Neural crest cell (in vitro differentiated cells): ENCODE results near the gene SH3RF3. TPM values are rescaled to one million over a fixed set of nuclear protein-coding genes. Genes with fewer than 3 reads are reported as not detected.

ENCODE experiments used
- DNase-seq: peaks from one replicate; pipeline ENCODE4 v3.0.0; 2021; ENCODE audit warnings: low read depth, mixed read lengths, low spot score
- H3K27ac Mint-ChIP-seq: one replicate; pipeline ENCODE4 v1.8.0; 2021; ENCODE audit warnings: mild to moderate bottlenecking, mixed read lengths; ENCODE audit not compliant: unreplicated experiment
- H3K27me3 Mint-ChIP-seq: 2 replicates; pipeline ENCODE4 v1.8.0; 2021; ENCODE audit warnings: low read depth, mild to moderate bottlenecking, mixed read lengths
- H3K36me3 Mint-ChIP-seq: 2 replicates; pipeline ENCODE4 v1.8.0; 2021; ENCODE audit warnings: low read depth, mild to moderate bottlenecking, mixed read lengths
- H3K4me1 Mint-ChIP-seq: 2 replicates; pipeline ENCODE4 v1.8.0; 2021; ENCODE audit warnings: mixed read lengths
- H3K4me3 Mint-ChIP-seq: one replicate; pipeline ENCODE4 v1.8.0; 2021; ENCODE audit warnings: mild to moderate bottlenecking, mixed read lengths
- H3K9me3 Mint-ChIP-seq: 2 replicates; pipeline ENCODE4 v1.8.0; 2021; ENCODE audit warnings: mixed read lengths
- CTCF ChIP-seq: fragments of 200-600 bp; sonication (generic); conservative IDR thresholded peaks from 2 replicates; pipeline ENCODE4 v1.5.0; 2021; ENCODE audit warnings: antibody characterized with exemption, mild to moderate bottlenecking
- total RNA-seq: library from RNA; stranded (reverse); gene quantifications from 2 replicates; pipeline ENCODE4 v1.2.1, GENCODE V29; 2021

The SH3RF3 gene
- total RNA-seq, 1 donor from 2014 or later, result 0.70 TPM

- no peak overlapping the region for H3K4me3 Mint-ChIP-seq
- DNase-seq, result no peak
- H3K27me3 Mint-ChIP-seq, result no peaks in the 10 kb centered on the region
- no peak overlapping the region for H3K27ac Mint-ChIP-seq
- H3K36me3 Mint-ChIP-seq, result no peaks in the 10 kb centered on the region
- no peaks in the 10 kb centered on the region for H3K9me3 Mint-ChIP-seq
- no peak for TF ChIP-seq CTCF
- H3K4me1 Mint-ChIP-seq, result peaks cover under 1% of the 10 kb centered on the region
Measured at GRCh38 chr2:109433486-109433885, 304.5 kb downstream of the SH3RF3 start.

- DNase-seq, result no peak
- H3K9me3 Mint-ChIP-seq, result no peaks in the 10 kb centered on the region
- H3K27ac Mint-ChIP-seq, result no peak overlapping the region
- no peak overlapping the region for H3K4me3 Mint-ChIP-seq
- H3K27me3 Mint-ChIP-seq, result no peaks in the 10 kb centered on the region
- TF ChIP-seq CTCF, result no peak
- no peaks in the 10 kb centered on the region for H3K36me3 Mint-ChIP-seq
- H3K4me1 Mint-ChIP-seq, result peaks cover 5% of the 10 kb centered on the region
Measured at GRCh38 chr2:109433926-109434325, 304.9 kb downstream of the SH3RF3 start.

GRCh38 chr2:109434351-109434750, 305.3 kb downstream of the SH3RF3 start:
- peaks cover 9% of the 10 kb centered on the region for H3K4me1 Mint-ChIP-seq
- no peak overlapping the region for H3K4me3 Mint-ChIP-seq
- no peak overlapping the region for H3K27ac Mint-ChIP-seq
- H3K36me3 Mint-ChIP-seq, result no peaks in the 10 kb centered on the region
- no peak for DNase-seq
- no peaks in the 10 kb centered on the region for H3K9me3 Mint-ChIP-seq
- TF ChIP-seq CTCF, result no peak
- no peaks in the 10 kb centered on the region for H3K27me3 Mint-ChIP-seq

GRCh38 chr2:109435066-109435690, 306.2 kb downstream of the SH3RF3 start:
- H3K4me1 Mint-ChIP-seq, result peaks cover 14% of the 10 kb centered on the region
- DNase-seq, result no peak
- no peak for TF ChIP-seq CTCF
- no peaks in the 10 kb centered on the region for H3K9me3 Mint-ChIP-seq
- H3K27ac Mint-ChIP-seq, result no peak overlapping the region
- no peak overlapping the region for H3K4me3 Mint-ChIP-seq
- H3K27me3 Mint-ChIP-seq, result no peaks in the 10 kb centered on the region
- H3K36me3 Mint-ChIP-seq, result peaks cover 3% of the 10 kb centered on the region

GRCh38 chr2:109435901-109436598, 307.0 kb downstream of the SH3RF3 start:
- Mint-ChIP-seq H3K27me3 (no peaks in the 10 kb centered on the region), H3K4me1 (peaks cover 14% of the 10 kb centered on the region), H3K27ac (no peak overlapping the region), H3K9me3 (peaks cover 3% of the 10 kb centered on the region), H3K36me3 (peaks cover 8% of the 10 kb centered on the region), H3K4me3 (no peak overlapping the region)
- no peak for TF ChIP-seq CTCF
- no peak for DNase-seq
